Fibroblast of mammary gland (primary cell): Measurements from ENCODE around the gene RPL21.

Experiments used
- DNase-seq: peaks from one replicate; pipeline ENCODE4 v3.0.0-alpha.2; 2010; ENCODE audit warnings: low read depth
- H3K4me3 ChIP-seq: 2 replicates; pipeline ENCODE4 v1.5.1; 2011; ENCODE audit warnings: low read depth, mild to moderate bottlenecking, low read length, moderate library complexity; ENCODE audit not compliant: control insufficient read depth
- CTCF ChIP-seq: conservative IDR thresholded peaks from 2 replicates; pipeline ENCODE4 v1.5.1; 2011; ENCODE audit warnings: low read depth, low read length, inconsistent platforms; ENCODE audit not compliant: control insufficient read depth, insufficient read depth

The RPL21 gene

GRCh38 chr13:27273658-27274425, 22.5 kb downstream of the RPL21 start:
- TF ChIP-seq CTCF: no peak
- no peak overlapping the region for H3K4me3 ChIP-seq
- no peak for DNase-seq

GRCh38 chr13:27274631-27275030, 23.3 kb downstream of the RPL21 start:
- no peak for TF ChIP-seq CTCF
- no peak for DNase-seq

GRCh38 chr13:27276188-27276587, 24.8 kb downstream of the RPL21 start:
- DNase-seq: peak; percentile 83
- no peak overlapping the region for H3K4me3 ChIP-seq
- no peak for TF ChIP-seq CTCF

More at GRCh38 chr13:27274631-27275030, 23.3 kb downstream of the RPL21 start:
- no peak overlapping the region for H3K4me3 ChIP-seq

GRCh38 chr13:27279506-27279905, 28.1 kb downstream of the RPL21 start:
- no peak overlapping the region for H3K4me3 ChIP-seq
- TF ChIP-seq CTCF: no peak
- no peak for DNase-seq

GRCh38 chr13:27280009-27280656, 28.8 kb downstream of the RPL21 start:
- no peak for TF ChIP-seq CTCF
- H3K4me3 ChIP-seq: no peak overlapping the region
- no peak for DNase-seq

GRCh38 chr13:27280841-27281240, 29.5 kb downstream of the RPL21 start:
- no peak overlapping the region for H3K4me3 ChIP-seq
- TF ChIP-seq CTCF: no peak
- no peak for DNase-seq
